GM12878 (cell line): Measurements from ENCODE around the gene SQOR.

Experiments used
- BCLAF1 ChIP-seq: fragments of 450-650 bp; IDR thresholded peaks from 2 replicates; pipeline ENCODE4 v1.6.1; 2017; ENCODE audit warnings: antibody characterized with exemption, mild to moderate bottlenecking, moderate library complexity
- BRCA1 ChIP-seq: IDR thresholded peaks from 2 replicates; pipeline ENCODE4 v1.6.1; 2011; ENCODE audit warnings: low read depth, low read length, improper control_type of control experiment
- CHD2 ChIP-seq: IDR thresholded peaks from 2 replicates; pipeline ENCODE4 v1.6.1; 2011; ENCODE audit warnings: low read depth, low read length, improper control_type of control experiment, borderline replicate concordance
- CTCF ChIP-seq, 3 experiments: IDR thresholded peaks in 2 of 3; conservative IDR thresholded peaks in 1 of 3; 2 replicates each; pipeline ENCODE4 v1.5.1; 2011; ENCODE audit warnings: low read depth in 3 of 3, low read length in 3 of 3, mild to moderate bottlenecking in 3 of 3, control low read depth in 2 of 3, moderate library complexity in 2 of 3, inconsistent platforms in 1 of 3, mixed read lengths in 1 of 3; ENCODE audit not compliant: control insufficient read depth in 2 of 3, insufficient read depth in 1 of 3; ENCODE audit errors: extremely low read depth in 1 of 3
- EED ChIP-seq: sonication (generic); IDR thresholded peaks from 2 replicates; pipeline ENCODE4 v1.6.1; 2016; ENCODE audit warnings: antibody characterized with exemption, low read depth
- EP300 ChIP-seq, 2 experiments: fragments of 150-350 bp in 1 of 2; IDR thresholded peaks; 2 replicates each; pipeline ENCODE4 v1.6.1; 2011 to 2012; ENCODE audit warnings: low read depth in 2 of 2, low read length in 2 of 2, borderline replicate concordance in 1 of 2, improper control_type of control experiment in 1 of 2, inconsistent platforms in 1 of 2; ENCODE audit not compliant: control insufficient read depth in 1 of 2
- FOS ChIP-seq: IDR thresholded peaks from 3 replicates; pipeline ENCODE4 v1.6.1; 2011; ENCODE audit warnings: borderline replicate concordance; ENCODE audit not compliant: insufficient read length; ENCODE audit errors: extremely low read depth
- GABPA ChIP-seq: IDR thresholded peaks from 2 replicates; pipeline ENCODE4 v1.6.1; 2014; ENCODE audit warnings: antibody characterized with exemption, low read depth, mild to moderate bottlenecking, inconsistent platforms
- NFYA ChIP-seq: IDR thresholded peaks from 2 replicates; pipeline ENCODE4 v1.6.1; 2011; ENCODE audit warnings: low read depth, mild to moderate bottlenecking, low read length, improper control_type of control experiment, borderline replicate concordance
- POLR2AphosphoS5 ChIP-seq: IDR thresholded peaks from 2 replicates; pipeline ENCODE4 v1.6.1; 2011; ENCODE audit warnings: mild to moderate bottlenecking, low read length, inconsistent platforms
- PRDM15 ChIP-seq: fragments of 450-650 bp; formaldehyde crosslinking; IDR thresholded peaks from 2 replicates; pipeline ENCODE4 v1.4.0; 2020; ENCODE audit warnings: mild to moderate bottlenecking, moderate library complexity
- RAD21 ChIP-seq: IDR thresholded peaks from 2 replicates; pipeline ENCODE4 v1.6.1; 2011; ENCODE audit warnings: mild to moderate bottlenecking, low read depth, low read length, moderate library complexity; ENCODE audit not compliant: insufficient read depth
- RFX5 ChIP-seq: IDR thresholded peaks from 2 replicates; pipeline ENCODE4 v1.6.1; 2011; ENCODE audit warnings: low read depth, low read length, improper control_type of control experiment

GRCh38 chr15:45701108-45701507 is 66.3 kb downstream of the SQOR start:
- TF ChIP-seq RAD21 (no peak), CTCF (IDR thresholded peaks at IDR 0.05 in 2 of 3, conservative IDR thresholded peaks at IDR 0.05 in 1 of 3; ENCODE audit: control insufficient read depth in 2 of 3, extremely low read depth in 1 of 3, insufficient read depth in 1 of 3, low read depth in 3 of 3, low read length in 3 of 3) (no peak), PRDM15 (CRISPR knock-in tag) (no peak), FOS (no peak), POLR2AphosphoS5 (no peak), RFX5 (no peak), NFYA (no peak), CHD2 (no peak), GABPA (no peak), EED (no peak), BRCA1 (no peak), BCLAF1 (no peak), EP300 (IDR thresholded peaks at IDR 0.05; ENCODE audit: borderline replicate concordance in 1 of 2, control insufficient read depth in 1 of 2, low read depth in 2 of 2, low read length in 2 of 2) (no peak)
